Activated B cell treated with CpG ODN at 0.5 μM for 24 hours (primary cell): ENCODE results near the gene GTF3C2. TPM values are rescaled to one million over a fixed set of nuclear protein-coding genes. Genes with fewer than 3 reads are reported as not detected.

Experiments used
- ATAC-seq: fragments of 200-7000 bp; cut with Tn5 transposase; one replicate; pipeline ENCODE4 v1.10.0; 2021; ENCODE audit warnings: low read depth, mild to moderate bottlenecking, moderate library complexity
- CTCF ChIA-PET: fragments of 350-600 bp; sonication (Branson Sonifier 250); formaldehyde crosslinking; loops from one replicate; lab custom pipeline; 2021; ENCODE audit warnings: antibody characterized with exemption; lab: Charles Lee
- POLR2A ChIA-PET: fragments of 350-600 bp; sonication (Branson Sonifier 250); formaldehyde crosslinking; loops from one replicate; lab custom pipeline; 2021; ENCODE audit warnings: antibody characterized with exemption; lab: Charles Lee
- DNase-seq: peaks from one replicate; pipeline ENCODE4 v3.0.0; 2022
- H3K27ac Mint-ChIP-seq: one replicate; pipeline ENCODE4 v1.8.0; 2020; ENCODE audit warnings: mixed read lengths
- H3K27me3 Mint-ChIP-seq: one replicate; pipeline ENCODE4 v1.8.0; 2021; ENCODE audit warnings: mixed read lengths
- H3K36me3 Mint-ChIP-seq: one replicate; pipeline ENCODE4 v1.8.0; 2021; ENCODE audit warnings: low read depth, mixed read lengths
- H3K4me1 Mint-ChIP-seq: one replicate; pipeline ENCODE4 v1.8.0; 2021; ENCODE audit warnings: mixed read lengths
- H3K4me3 Mint-ChIP-seq: one replicate; pipeline ENCODE4 v1.8.0; 2020; ENCODE audit warnings: mild to moderate bottlenecking, mixed read lengths
- H3K9me3 Mint-ChIP-seq: one replicate; pipeline ENCODE4 v1.8.0; 2020; ENCODE audit warnings: mixed read lengths
- CTCF ChIP-seq: fragments of 200-600 bp; IDR thresholded peaks from one replicate; pipeline ENCODE4 v1.8.0; 2022; ENCODE audit warnings: antibody characterized with exemption, mild to moderate bottlenecking
- intact Hi-C: fragments of 100-400 bp; cut with micrococcal nuclease; formaldehyde crosslinking; loops from one replicate; pipeline ENCODE4 v1.15.1; 2024
- total RNA-seq: library from RNA; stranded (reverse); gene quantifications from 2 replicates; pipeline ENCODE4 v1.2.3, GENCODE V29; 2022

Gene GTF3C2
- total RNA-seq, 1 donor from 2014 or later: 119 TPM

- ATAC-seq (no peak), DNase-seq (no peak)
- Mint-ChIP-seq H3K27ac (no peak overlapping the region), H3K27me3 (peaks cover 9% of the 10 kb centered on the region), H3K36me3 (no peaks in the 10 kb centered on the region), H3K9me3 (no peaks in the 10 kb centered on the region), H3K4me3 (no peak overlapping the region), H3K4me1 (peaks cover 2% of the 10 kb centered on the region)
- CTCF ChIA-PET: interaction anchor here (1.1 kb wide), 1 partner anchor 335 kb away, joined by 3 read pairs; no protein-coding TSS in a partner anchor
- POLR2A ChIA-PET: no interaction called here
- no peak for TF ChIP-seq CTCF
- intact Hi-C loops: no loop called here
These were observed 59.4 kb downstream of the GTF3C2 start for GRCh38 chr2:27297195-27297594.

- H3K4me1 Mint-ChIP-seq: peaks cover 2% of the 10 kb centered on the region
- DNase-seq: no peak
- H3K36me3 Mint-ChIP-seq: no peaks in the 10 kb centered on the region
- POLR2A ChIA-PET: no interaction called here
- no peak for ATAC-seq
- no peaks in the 10 kb centered on the region for H3K9me3 Mint-ChIP-seq
- H3K4me3 Mint-ChIP-seq: no peak overlapping the region
- intact Hi-C loops: no loop called here
- CTCF ChIA-PET: interaction anchor here (0.6 to 1.1 kb wide), 3 partner anchors 246 to 387 kb away, joined by 3 read pairs; no protein-coding TSS in a partner anchor
- no peak overlapping the region for H3K27ac Mint-ChIP-seq
- H3K27me3 Mint-ChIP-seq: peaks cover 15% of the 10 kb centered on the region
- TF ChIP-seq CTCF: no peak
These were observed 60.1 kb downstream of the GTF3C2 start for GRCh38 chr2:27296481-27296880.

DNA sequence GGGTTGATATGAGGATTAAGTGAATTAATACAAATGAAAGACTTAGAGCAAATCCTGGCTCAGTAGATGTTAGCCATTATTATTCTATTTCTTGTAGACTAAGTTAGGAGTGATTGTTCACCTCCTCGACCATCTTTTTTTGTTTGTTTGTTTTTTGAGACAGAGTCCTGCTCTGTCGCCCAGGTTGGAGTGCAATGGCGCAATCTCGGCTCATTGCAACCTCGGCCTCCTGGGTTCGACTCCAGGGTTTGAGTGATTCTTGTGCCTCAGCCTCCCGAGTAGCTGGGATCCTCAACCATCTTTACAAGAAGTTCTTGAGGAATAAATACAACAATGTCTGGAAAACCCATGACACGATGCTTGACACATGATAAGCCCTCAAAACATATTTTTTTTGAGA lies 61.6 kb downstream of the GTF3C2 start:
- Mint-ChIP-seq H3K9me3 (no peaks in the 10 kb centered on the region), H3K4me1 (peaks cover 6% of the 10 kb centered on the region), H3K27me3 (peaks cover 15% of the 10 kb centered on the region), H3K4me3 (no peak overlapping the region), H3K36me3 (no peaks in the 10 kb centered on the region), H3K27ac (no peak overlapping the region)
- DNase-seq (no peak), ATAC-seq (no peak)
- intact Hi-C loops: no loop called here
- ChIA-PET CTCF (no interaction called here), POLR2A (no interaction called here)
- TF ChIP-seq CTCF: no peak

DNA sequence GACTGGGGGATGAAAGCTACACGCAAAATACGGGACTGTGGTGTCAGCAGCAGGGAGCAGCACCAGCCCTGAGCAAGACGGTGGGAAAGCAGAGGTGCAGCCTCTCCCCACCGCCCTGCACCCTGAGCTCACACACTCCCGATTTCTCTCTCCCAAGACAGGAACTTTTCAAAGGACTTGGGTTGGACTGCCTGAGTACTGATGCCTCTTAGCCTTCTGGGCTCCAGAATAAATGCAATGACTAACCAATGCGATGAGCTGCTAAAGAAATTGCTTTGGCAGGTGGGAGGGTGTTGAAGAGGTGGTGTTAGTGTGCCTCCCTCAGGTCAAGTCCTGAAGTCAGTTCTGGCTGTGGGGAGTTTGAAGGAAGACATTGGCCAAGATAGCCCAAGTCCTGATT lies 64.7 kb downstream of the GTF3C2 start:
- DNase-seq: no peak
- Mint-ChIP-seq H3K36me3 (no peaks in the 10 kb centered on the region), H3K27ac (no peak overlapping the region), H3K4me1 (peaks cover 6% of the 10 kb centered on the region), H3K27me3 (peaks cover 15% of the 10 kb centered on the region), H3K9me3 (no peaks in the 10 kb centered on the region), H3K4me3 (no peak overlapping the region)
- ATAC-seq: no peak
- ChIA-PET POLR2A (no interaction called here), CTCF (no interaction called here)
- TF ChIP-seq CTCF: no peak
- intact Hi-C loops: no loop called here

GRCh38 chr2:27290549-27290948 lies 66.0 kb downstream of the GTF3C2 start:
- intact Hi-C loops: no loop called here
- H3K4me1 Mint-ChIP-seq: peaks cover 6% of the 10 kb centered on the region
- peaks cover 18% of the 10 kb centered on the region for H3K27me3 Mint-ChIP-seq
- no peaks in the 10 kb centered on the region for H3K9me3 Mint-ChIP-seq
- POLR2A ChIA-PET: no interaction called here
- DNase-seq: no peak
- no peak for ATAC-seq
- no peak overlapping the region for H3K27ac Mint-ChIP-seq
- CTCF ChIA-PET: interaction anchor here (1.3 kb wide), 1 partner anchor 11 kb away, joined by 5 read pairs; no protein-coding TSS in a partner anchor
- H3K36me3 Mint-ChIP-seq: no peaks in the 10 kb centered on the region
- no peak for TF ChIP-seq CTCF
- no peak overlapping the region for H3K4me3 Mint-ChIP-seq
